RPMI7951 (cell line): ENCODE measurements around the gene CHIT1. TPM values are rescaled to one million over a fixed set of nuclear protein-coding genes. Genes with fewer than 3 reads are reported as not detected.
A peak's percentile ranks its signal among the peaks of the same experiment; 100 is the strongest.

Experiments used
- DNase-seq: peaks from one replicate; pipeline ENCODE4 v3.0.0-alpha.2; 2012; ENCODE audit warnings: low read depth
- total RNA-seq: library from RNA; depleted of rRNA; stranded (reverse); fragments of >200 nt; shearing (Covaris generic); gene quantifications from 2 replicates; pipeline ENCODE4 v1.2.3, GENCODE V29; 2014

The CHIT1 gene
- total RNA-seq, 1 experiment from 2014 or later: not detected

GRCh38 chr1:203217139-203217655, 12.3 kb downstream of the CHIT1 start:
- DNase-seq: no peak

GRCh38 chr1:203216274-203217138, 13.0 kb downstream of the CHIT1 start:
- peak; percentile 58 for DNase-seq

- DNase-seq: no peak
Measured at GRCh38 chr1:203215573-203215972, 13.9 kb downstream of the CHIT1 start.

GRCh38 chr1:203214871-203215270, 14.6 kb downstream of the CHIT1 start:
- no peak for DNase-seq

- no peak for DNase-seq
Measured at GRCh38 chr1:203213126-203213525, 16.3 kb downstream of the CHIT1 start.

GRCh38 chr1:203211812-203212211, 17.7 kb downstream of the CHIT1 start:
- DNase-seq: no peak

- DNase-seq: no peak
Measured at GRCh38 chr1:203210988-203211387, 18.5 kb downstream of the CHIT1 start.

GRCh38 chr1:203210350-203210749, 19.1 kb downstream of the CHIT1 start:
- DNase-seq: no peak

GRCh38 chr1:203208181-203208580, 21.3 kb downstream of the CHIT1 start:
- DNase-seq: no peak

GRCh38 chr1:203207751-203208150, 21.7 kb downstream of the CHIT1 start:
- DNase-seq: no peak

GRCh38 chr1:203206129-203206687, 23.3 kb downstream of the CHIT1 start:
- DNase-seq: no peak

GRCh38 chr1:203204756-203205155, 24.7 kb downstream of the CHIT1 start:
- DNase-seq: no peak

- peak; percentile 49 for DNase-seq
Measured at GRCh38 chr1:203202431-203203245, 26.8 kb downstream of the CHIT1 start.

GRCh38 chr1:203201516-203202205, 27.8 kb downstream of the CHIT1 start:
- DNase-seq: no peak

- no peak for DNase-seq
Measured at GRCh38 chr1:203200916-203201315, 28.6 kb downstream of the CHIT1 start.

GRCh38 chr1:203199816-203200571, 29.5 kb downstream of the CHIT1 start:
- peak; percentile 44 for DNase-seq

- no peak for DNase-seq
Measured at GRCh38 chr1:203199481-203199815, 30.0 kb downstream of the CHIT1 start.

- DNase-seq: no peak
Measured at GRCh38 chr1:203199002-203199401, 30.5 kb downstream of the CHIT1 start.

- peak; percentile 84 for DNase-seq
Measured at GRCh38 chr1:203197625-203198024, 31.8 kb downstream of the CHIT1 start.

GRCh38 chr1:203196371-203196770, 33.1 kb downstream of the CHIT1 start:
- peak; percentile 14 for DNase-seq

- DNase-seq: no peak
Measured at GRCh38 chr1:203190949-203191348, 38.5 kb downstream of the CHIT1 start.
